DND-41 (cell line): ENCODE results near the gene TRIAP1.

Source experiments
- ATAC-seq: fragments of 200-7000 bp; cut with Tn5 transposase; 3 replicates; pipeline ENCODE4 v1.9.1; 2021; ENCODE audit warnings: low read depth; ENCODE audit not compliant: insufficient read depth
- DNase-seq: peaks from one replicate; pipeline ENCODE4 v3.0.0-alpha.2; 2020
- H2AFZ ChIP-seq: 2 replicates; pipeline ENCODE4 v1.6.0; 2012; ENCODE audit warnings: low read depth, low read length
- H3K27ac ChIP-seq: 2 replicates; pipeline ENCODE4 v1.5.1; 2012; ENCODE audit warnings: low read length, inconsistent platforms
- H3K27me3 ChIP-seq: fragments of 200-600 bp; sonication (generic); 2 replicates; pipeline ENCODE4 v1.6.0; 2012; ENCODE audit warnings: low read length, mild to moderate bottlenecking, inconsistent platforms; ENCODE audit not compliant: insufficient read depth, poor library complexity
- H3K36me3 ChIP-seq: 2 replicates; pipeline ENCODE4 v1.5.1; 2012; ENCODE audit warnings: low read length, inconsistent platforms; ENCODE audit not compliant: insufficient read depth
- H3K4me1 ChIP-seq: 2 replicates; pipeline ENCODE4 v1.5.1; 2012; ENCODE audit warnings: mild to moderate bottlenecking, low read length; ENCODE audit not compliant: insufficient read depth
- H3K4me2 ChIP-seq: 2 replicates; pipeline ENCODE4 v1.6.0; 2012; ENCODE audit warnings: mild to moderate bottlenecking, moderate library complexity, low read length, inconsistent platforms; ENCODE audit not compliant: insufficient read depth
- H3K4me3 ChIP-seq, 2 experiments: fragments of 200-600 bp in 1 of 2; shearing (Covaris generic) in 1 of 2; 2 replicates each; pipeline ENCODE4 v1.5.1; 2012 to 2016; ENCODE audit warnings: inconsistent platforms in 2 of 2, low read length in 2 of 2, mild to moderate bottlenecking in 2 of 2, low read depth in 1 of 2, moderate library complexity in 1 of 2
- H3K79me2 ChIP-seq: 2 replicates; pipeline ENCODE4 v1.6.0; 2012; ENCODE audit warnings: low read length, inconsistent platforms; ENCODE audit not compliant: insufficient read depth
- H3K9ac ChIP-seq: 2 replicates; pipeline ENCODE4 v1.6.0; 2012; ENCODE audit warnings: low read depth, mild to moderate bottlenecking, inconsistent platforms, low read length, moderate library complexity
- H3K9me3 ChIP-seq: 2 replicates; pipeline ENCODE4 v1.5.1; 2012; ENCODE audit warnings: low read length, moderate library complexity, mild to moderate bottlenecking, inconsistent platforms; ENCODE audit not compliant: insufficient read depth, severe bottlenecking
- H4K20me1 ChIP-seq: 2 replicates; pipeline ENCODE4 v1.6.0; 2012; ENCODE audit warnings: low read length; ENCODE audit not compliant: insufficient read depth
- CTCF ChIP-seq: IDR thresholded peaks from 2 replicates; pipeline ENCODE4 v1.5.1; 2012; ENCODE audit warnings: borderline replicate concordance, low read length, moderate library complexity, mild to moderate bottlenecking; ENCODE audit not compliant: poor library complexity, severe bottlenecking; ENCODE audit errors: extremely low read depth
- EZH2 ChIP-seq: IDR thresholded peaks from 3 replicates; pipeline ENCODE4 v1.6.1; 2012; ENCODE audit warnings: borderline replicate concordance, low read depth, mild to moderate bottlenecking, moderate library complexity, low read length, inconsistent platforms; ENCODE audit not compliant: severe bottlenecking

TRIAP1 gene

DNA sequence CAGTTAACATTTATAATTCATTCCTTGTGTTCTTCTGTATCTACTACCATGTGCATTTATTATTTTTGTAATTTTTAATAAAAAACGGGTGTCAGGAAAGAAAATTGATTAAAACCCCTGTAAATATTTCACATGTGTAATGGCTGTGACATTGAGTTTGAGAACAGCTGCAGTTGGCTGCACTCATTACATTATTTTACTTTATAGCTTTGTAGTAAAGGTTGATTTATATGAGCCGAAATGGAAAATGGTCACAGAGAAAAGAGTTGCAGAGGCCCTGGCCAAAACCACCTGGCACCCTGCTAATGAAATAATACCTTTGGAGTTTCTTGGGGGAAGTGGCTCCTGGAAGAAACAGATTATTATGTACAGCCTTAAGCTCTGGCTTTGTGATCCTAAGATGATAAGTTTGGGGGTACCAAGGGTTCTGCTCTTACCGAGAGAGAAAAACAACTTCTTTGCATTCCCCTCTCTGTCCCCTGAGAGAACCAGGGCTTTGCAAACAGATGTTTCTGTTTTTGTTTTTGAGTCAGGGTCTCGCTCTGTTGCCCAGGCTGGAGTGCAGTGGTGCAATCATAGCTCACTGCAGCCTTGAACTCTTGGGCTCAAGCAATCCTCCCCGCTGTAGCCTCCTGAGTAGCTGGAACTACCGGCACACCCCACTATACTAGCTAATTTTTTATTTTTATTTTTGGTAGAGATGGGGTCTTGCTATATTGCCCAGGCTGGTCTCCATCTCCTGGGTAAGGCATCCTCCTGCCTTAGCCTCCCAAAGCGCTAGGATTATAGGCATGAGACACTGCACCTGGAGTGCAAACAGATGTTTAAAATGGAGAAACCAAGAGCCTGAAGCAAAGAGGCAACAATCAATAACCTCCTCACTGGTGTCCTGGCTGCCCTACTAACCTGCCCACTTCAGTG is 40.0 kb upstream of the TRIAP1 start:
- Histone ChIP-seq H3K9me3 (no peaks in the 10 kb centered on the region), H3K9ac (no peak overlapping the region), H4K20me1 (no peaks in the 10 kb centered on the region), H3K4me1 (no peaks in the 10 kb centered on the region), H3K36me3 (peaks cover 4% of the 10 kb centered on the region; the same call in 1 of the 2 replicates), H3K4me2 (no peak overlapping the region), H3K27ac (no peak overlapping the region), H2AFZ (no peak overlapping the region), H3K27me3 (no peaks in the 10 kb centered on the region), H3K79me2 (no peaks in the 10 kb centered on the region), H3K4me3 (no peak overlapping the region)
- DNase-seq (no peak), ATAC-seq (no peak)
- no peak for TF ChIP-seq EZH2
- TF ChIP-seq CTCF = no peak

GRCh38 chr12:120483621-120484020 is 37.4 kb upstream of the TRIAP1 start:
- Histone ChIP-seq H3K36me3 (no peaks in the 10 kb centered on the region; the same call in 1 of the 2 replicates), H3K9me3 (no peaks in the 10 kb centered on the region), H3K27ac (no peak overlapping the region), H3K27me3 (no peaks in the 10 kb centered on the region), H4K20me1 (no peaks in the 10 kb centered on the region), H2AFZ (no peak overlapping the region), H3K79me2 (no peaks in the 10 kb centered on the region), H3K4me2 (no peak overlapping the region), H3K4me1 (no peaks in the 10 kb centered on the region), H3K4me3 (no peak overlapping the region), H3K9ac (no peak overlapping the region)
- ATAC-seq (no peak), DNase-seq (no peak)
- TF ChIP-seq EZH2 (no peak), CTCF (no peak)

- H2AFZ ChIP-seq = no peak overlapping the region
- no peak for TF ChIP-seq EZH2
- TF ChIP-seq CTCF = no peak
- no peak for ATAC-seq
- H3K4me2 ChIP-seq = no peak overlapping the region
- no peak for DNase-seq
- no peaks in the 10 kb centered on the region for H4K20me1 ChIP-seq
- H3K9ac ChIP-seq = no peak overlapping the region
- H3K36me3 ChIP-seq = no peaks in the 10 kb centered on the region; the same call in 1 of the 2 replicates
- no peaks in the 10 kb centered on the region for H3K9me3 ChIP-seq
- no peaks in the 10 kb centered on the region for H3K79me2 ChIP-seq
- no peak overlapping the region for H3K4me3 ChIP-seq
- no peaks in the 10 kb centered on the region for H3K27me3 ChIP-seq
- no peaks in the 10 kb centered on the region for H3K4me1 ChIP-seq
- no peak overlapping the region for H3K27ac ChIP-seq
Observed at GRCh38 chr12:120481022-120481767, 35.0 kb upstream of the TRIAP1 start.
